HepG2 (cell line): ENCODE measurements around the gene GLRA1. TPM values are rescaled to one million over a fixed set of nuclear protein-coding genes. Genes with fewer than 3 reads are reported as not detected.
A peak's percentile ranks its signal among the peaks of the same experiment; 100 is the strongest.
"Not testable (repeated sequence)": the region's sequence is repeated elsewhere in the genome, so short reads cannot be mapped to it uniquely, and the experiment has no call there.

Source experiments
- ATAC-seq: fragments of 200-7000 bp; cut with Tn5 transposase; 3 replicates; pipeline ENCODE4 v1.9.1; 2020; ENCODE audit warnings: mild to moderate bottlenecking, moderate library complexity
- BruUV-seq: library from RNA; stranded (reverse); fragments of 400-500 nt; replicated peaks from 2 replicates; lab custom pipeline; 2021; lab: Mats Ljungman, UMichigan
- CTCF ChIA-PET: fragments of 300-600 bp; formaldehyde crosslinking; extraction: SDS; loops from one replicate; lab custom pipeline; 2021; ENCODE audit warnings: low total read pairs, inconsistent platforms, low intra/inter-chr PET ratio; lab: Yijun Ruan, JAX
- POLR2A ChIA-PET: fragments of 350-600 bp; sonication (Branson Sonifier 250); formaldehyde crosslinking; loops from one replicate; lab custom pipeline; 2020; ENCODE audit warnings: antibody characterized with exemption, inconsistent platforms; lab: Yijun Ruan, JAX
- DNase-seq: peaks from one replicate; pipeline ENCODE4 v3.0.0-alpha.2; 2015; ENCODE audit warnings: low spot score
- FAIRE-seq: peaks from 3 replicates; lab custom pipeline; 2011; peaks lifted over from hg19 to GRCh38; lab: Jason Lieb, UNC
- H2AFZ ChIP-seq: one replicate; pipeline ENCODE4 v1.6.1; 2011; ENCODE audit warnings: low read length, inconsistent platforms
- H3K27ac ChIP-seq: fragments of 300-600 bp; 3 replicates; pipeline ENCODE4 v1.8.0; 2011; ENCODE audit warnings: mixed run types, mild to moderate bottlenecking, mixed read lengths, low read length, inconsistent platforms; ENCODE audit not compliant: insufficient read depth; ENCODE audit errors: extremely low read length
- H3K27me3 ChIP-seq, 2 experiments: fragments of 200-600 bp in 1 of 2; 2 replicates in 1 of 2; 3 replicates in 1 of 2; pipeline versions ENCODE4 v1.6.0 to v1.8.0; 2011; ENCODE audit warnings: low read length in 2 of 2, mild to moderate bottlenecking in 2 of 2, moderate library complexity in 2 of 2, inconsistent platforms in 1 of 2; ENCODE audit not compliant: insufficient read depth in 2 of 2, control insufficient read depth in 1 of 2
- H3K36me3 ChIP-seq, 2 experiments: fragments of 200-600 bp in 1 of 2; replicated peaks in 1 of 2; 2 replicates in 1 of 2; 3 replicates in 1 of 2; pipeline versions ENCODE4 v1.5.1 to v1.8.0; 2011; ENCODE audit warnings: low read length in 2 of 2, inconsistent platforms in 1 of 2; ENCODE audit not compliant: insufficient read depth in 2 of 2, control insufficient read depth in 1 of 2
- H3K4me1 ChIP-seq: 2 replicates; pipeline ENCODE4 v1.5.1; 2012; ENCODE audit warnings: low read length, inconsistent platforms; ENCODE audit not compliant: insufficient read depth
- H3K4me2 ChIP-seq: 2 replicates; pipeline ENCODE4 v1.6.0; 2011; ENCODE audit warnings: low read depth, low read length, inconsistent platforms
- H3K4me3 ChIP-seq, 3 experiments: fragments of 200-600 bp in 1 of 3; sonication (generic), shearing (Covaris generic) in 1 of 3; replicated peaks in 1 of 3; 2 replicates each; pipeline ENCODE4 v1.5.1; 2011 to 2016; ENCODE audit warnings: low read length in 3 of 3, inconsistent platforms in 2 of 3, low read depth in 2 of 3, mild to moderate bottlenecking in 2 of 3, control low read depth in 1 of 3, mixed read lengths in 1 of 3; ENCODE audit not compliant: insufficient read depth in 1 of 3
- H3K79me2 ChIP-seq: one replicate; pipeline ENCODE4 v1.6.1; 2011; ENCODE audit warnings: low read length, inconsistent platforms; ENCODE audit not compliant: insufficient read depth
- H3K9ac ChIP-seq: 2 replicates; pipeline ENCODE4 v1.6.0; 2011; ENCODE audit warnings: mild to moderate bottlenecking, low read depth, low read length, inconsistent platforms; ENCODE audit not compliant: insufficient read depth
- H3K9me3 ChIP-seq: 2 replicates; pipeline ENCODE4 v1.5.1; 2012; ENCODE audit warnings: mild to moderate bottlenecking, low read length
- H4K20me1 ChIP-seq: 2 replicates; pipeline ENCODE4 v1.6.0; 2011; ENCODE audit warnings: inconsistent platforms, mild to moderate bottlenecking, low read length, moderate library complexity; ENCODE audit not compliant: insufficient read depth
- ZBTB38 ChIP-seq: sonication (generic); formaldehyde crosslinking; IDR thresholded peaks from 2 replicates; pipeline ENCODE4 v1.5.1; 2020; ENCODE audit warnings: mild to moderate bottlenecking, missing genetic modification reagents
- ZNF343 ChIP-seq: sonication (generic); formaldehyde crosslinking; IDR thresholded peaks from 2 replicates; pipeline ENCODE4 v1.4.0; 2020; ENCODE audit warnings: mild to moderate bottlenecking, missing genetic modification reagents
- ZNF737 ChIP-seq: sonication (generic); formaldehyde crosslinking; IDR thresholded peaks from 2 replicates; pipeline ENCODE4 v1.5.0; 2020; ENCODE audit warnings: missing genetic modification reagents, mild to moderate bottlenecking, borderline replicate concordance
- WGBS: methylation state at CpG from one replicate; pipeline ENCODE4 v1.1.6; 2017; ENCODE audit warnings: low lambda C conversion rate; 5-methylcytosine and 5-hydroxymethylcytosine counted together
- in situ Hi-C: cut with HindIII; loops from 2 replicates; pipeline ENCODE4 v1.10.0; 2017; ENCODE audit warnings: low pct_unique_long_range_greater_than_20kb; ENCODE audit not compliant: extremely low pct_ligation_motif_present
- intact Hi-C: fragments of 100-400 bp; cut with micrococcal nuclease; formaldehyde crosslinking; loops from one replicate; pipeline ENCODE4 v1.10.0; 2022; ENCODE audit not compliant: unreplicated experiment
- polyA plus RNA-seq, 8 experiments: library from polyadenylated mRNA; depleted of rRNA in 3 of 8; stranded (reverse) in 7 of 8; unstranded in 1 of 8; fragments of >200 nt; fragmentation: Illumina TruSeq in 4 of 8; extraction: Trizol in 4 of 8; gene quantifications; 2 replicates each; pipeline versions ENCODE4 v1.2.1 to v1.2.3, GENCODE V29; 2011 to 2016; ENCODE audit warnings: low read depth in 4 of 8, missing spikeins in 1 of 8, mixed read lengths in 1 of 8; ENCODE audit not compliant: insufficient read depth in 1 of 8
- total RNA-seq, 5 experiments: library from RNA; depleted of rRNA; stranded (reverse); fragments of >200 nt; fragmentation: Illumina TruSeq; extraction: Trizol; gene quantifications; 2 replicates each; pipeline ENCODE4 v1.2.3, GENCODE V29; 2016; ENCODE audit warnings: low read depth in 1 of 5
- TF ChIP-seq, protein P1 (sequence below): sonication (generic); formaldehyde crosslinking; IDR thresholded peaks from 2 replicates; pipeline ENCODE4 v1.5.0; 2020; ENCODE audit warnings: mild to moderate bottlenecking, missing genetic modification reagents

GLRA1 gene
- total and polyA plus RNA-seq, 2 of the 13 experiments (the other 11 are each of a cell fraction or from before 2014, with no cell fraction given): not detected

DNA sequence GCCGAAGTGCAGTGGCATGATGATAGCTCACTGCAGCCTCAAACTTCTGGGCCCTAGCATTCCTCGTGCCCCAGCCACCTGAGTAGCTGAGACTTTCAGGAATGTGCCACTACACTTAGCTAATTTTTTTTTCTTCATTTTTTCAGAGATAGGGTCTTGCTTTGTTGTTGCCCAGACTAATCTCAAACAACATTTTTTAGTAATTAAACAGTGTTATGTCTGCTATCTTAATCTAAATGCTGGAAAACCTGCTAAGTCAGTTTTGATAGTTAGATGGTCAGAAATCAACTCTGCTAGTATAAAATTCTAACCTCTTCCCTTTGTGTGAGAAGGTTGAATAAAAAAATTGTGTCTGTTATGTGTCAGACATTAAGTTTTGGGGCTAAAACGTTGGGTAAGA, 140.5 kb downstream of the GLRA1 start (continued):
- TF ChIP-seq ZNF737 (CRISPR knock-in tag) (no peak), ZNF343 (CRISPR knock-in tag) (no peak)

GRCh38 chr5:151783664-151784063, 141.0 kb downstream of the GLRA1 start:
- H3K4me2 ChIP-seq, H3K9me3 ChIP-seq, H2AFZ ChIP-seq, H3K4me3 ChIP-seq, H3K36me3 ChIP-seq, H3K27me3 ChIP-seq, H3K27ac ChIP-seq, intact Hi-C loops, BruUV-seq, FAIRE-seq, ATAC-seq, H3K9ac ChIP-seq, CTCF ChIA-PET, DNase-seq, in situ Hi-C loops: not testable (repeated sequence)
- 94% methylated on average over 16 of the region's 16 CpGs for WGBS
- Histone ChIP-seq H3K4me1 (peaks cover 77% of the 10 kb centered on the region), H3K79me2 (peaks cover 96% of the 10 kb centered on the region), H4K20me1 (peaks cover 89% of the 10 kb centered on the region)
- POLR2A ChIA-PET: interaction anchor here (4.8 kb wide), 1 partner anchor 12 kb away, joined by 31 read pairs; the partner anchor contains the start of gene G3BP1
- 0 out of 2 replicates have a peak, but pooled peaks have one; percentile 58 for TF ChIP-seq ZBTB38 (CRISPR knock-in tag)
- TF ChIP-seq, protein P1, sequence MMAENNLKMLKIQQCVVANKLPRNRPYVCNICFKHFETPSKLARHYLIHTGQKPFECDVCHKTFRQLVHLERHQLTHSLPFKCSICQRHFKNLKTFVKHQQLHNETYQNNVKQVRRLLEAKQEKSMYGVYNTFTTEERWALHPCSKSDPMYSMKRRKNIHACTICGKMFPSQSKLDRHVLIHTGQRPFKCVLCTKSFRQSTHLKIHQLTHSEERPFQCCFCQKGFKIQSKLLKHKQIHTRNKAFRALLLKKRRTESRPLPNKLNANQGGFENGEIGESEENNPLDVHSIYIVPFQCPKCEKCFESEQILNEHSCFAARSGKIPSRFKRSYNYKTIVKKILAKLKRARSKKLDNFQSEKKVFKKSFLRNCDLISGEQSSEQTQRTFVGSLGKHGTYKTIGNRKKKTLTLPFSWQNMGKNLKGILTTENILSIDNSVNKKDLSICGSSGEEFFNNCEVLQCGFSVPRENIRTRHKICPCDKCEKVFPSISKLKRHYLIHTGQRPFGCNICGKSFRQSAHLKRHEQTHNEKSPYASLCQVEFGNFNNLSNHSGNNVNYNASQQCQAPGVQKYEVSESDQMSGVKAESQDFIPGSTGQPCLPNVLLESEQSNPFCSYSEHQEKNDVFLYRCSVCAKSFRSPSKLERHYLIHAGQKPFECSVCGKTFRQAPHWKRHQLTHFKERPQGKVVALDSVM (CRISPR knock-in tag): peak; percentile 48; the same call in 1 of the 2 replicates
